ENCODE measurements around the gene BRAF.
"Not testable (repeated sequence)": the region's sequence is repeated elsewhere in the genome, so short reads cannot be mapped to it uniquely, and the experiment has no call there.

Gene BRAF

DNA sequence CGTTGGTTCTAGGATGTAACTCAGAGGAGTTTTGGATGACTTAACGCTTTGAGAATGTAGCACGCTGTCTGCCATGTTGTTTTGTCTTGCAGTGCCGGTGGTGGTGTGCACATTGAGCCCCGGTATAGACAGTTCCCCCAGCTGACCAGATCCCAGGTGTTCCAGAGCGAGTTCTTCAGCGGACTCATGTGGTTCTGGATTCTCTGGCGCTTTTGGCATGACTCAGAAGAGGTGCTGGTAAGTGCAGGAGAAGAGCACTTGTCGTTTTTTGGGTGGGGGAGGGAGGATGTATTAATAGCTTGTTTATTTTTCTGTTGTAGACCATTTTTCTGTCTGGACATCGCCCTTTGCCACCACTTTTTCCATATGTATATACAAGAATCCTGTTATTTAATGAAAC is 222.0 kb downstream of the BRAF start:
- DNase-seq, result no peak

DNA sequence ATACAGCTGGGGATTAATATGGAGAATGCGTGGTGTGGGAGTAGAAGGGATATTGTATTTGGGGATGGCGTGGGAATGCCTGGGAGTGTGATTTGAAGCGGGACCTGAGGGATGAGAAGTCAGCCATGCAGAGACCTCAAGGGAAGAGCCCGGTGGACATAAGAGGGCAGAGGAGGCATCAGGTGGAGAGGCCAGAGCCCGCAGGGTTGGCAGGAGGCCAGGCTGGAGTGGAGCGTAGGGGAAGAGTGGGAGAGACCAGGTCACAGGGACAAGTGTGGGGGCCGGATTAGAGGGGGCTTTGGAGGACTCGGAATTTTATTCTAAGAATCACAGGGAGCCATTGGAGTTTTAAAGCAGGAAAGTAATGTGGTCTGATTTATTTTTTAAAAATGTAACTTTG is 226.3 kb downstream of the BRAF start:
- no peak for DNase-seq

DNA sequence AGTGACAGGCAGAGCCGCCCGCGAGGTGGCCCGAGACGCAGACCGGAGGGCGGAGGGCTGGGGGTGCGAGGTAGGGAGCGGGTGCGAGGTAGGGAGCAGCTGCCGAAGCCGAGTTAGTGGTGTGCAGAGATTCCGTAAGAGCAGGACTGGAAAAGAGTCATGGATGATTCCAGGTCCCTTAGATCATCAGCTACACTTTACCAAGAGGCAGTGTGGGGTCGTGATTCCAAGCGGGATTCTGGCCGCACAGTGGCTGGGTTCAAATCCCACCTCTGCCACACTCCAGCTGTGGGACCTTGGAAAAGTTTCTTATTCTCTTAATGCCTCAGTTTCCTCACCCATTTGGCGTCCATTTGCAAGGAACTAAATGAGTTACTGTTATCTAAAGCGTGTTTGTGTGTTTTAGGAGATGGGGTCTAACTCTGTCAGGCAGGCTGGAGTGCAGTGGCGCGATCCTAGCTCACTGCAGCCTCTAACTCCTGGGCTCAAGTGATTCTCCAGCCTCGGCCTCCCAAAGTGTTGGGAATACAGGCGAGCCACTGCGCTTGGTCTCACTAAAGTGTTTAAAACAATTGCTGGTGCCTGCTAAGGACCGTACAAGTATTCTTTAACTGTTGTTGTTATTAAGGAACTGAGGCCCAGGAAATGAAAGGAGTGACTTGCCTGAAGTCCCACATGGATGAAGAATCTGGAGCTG is 227.1 kb downstream of the BRAF start:
- DNase-seq, result no peak

GRCh38 chr7:140696680-140697446 is 227.9 kb downstream of the BRAF start, which contains the start of gene NDUFB2:
Gene NDUFB2 (plus strand): TSS chr7:140696708. CDS start chr7:140696745, 37 bp downstream.
- DNase-seq, result peak; percentile 70

- DNase-seq, result peak; percentile 93
Measured at GRCh38 chr7:140696024-140696679, 228.6 kb downstream of the BRAF start.

DNA sequence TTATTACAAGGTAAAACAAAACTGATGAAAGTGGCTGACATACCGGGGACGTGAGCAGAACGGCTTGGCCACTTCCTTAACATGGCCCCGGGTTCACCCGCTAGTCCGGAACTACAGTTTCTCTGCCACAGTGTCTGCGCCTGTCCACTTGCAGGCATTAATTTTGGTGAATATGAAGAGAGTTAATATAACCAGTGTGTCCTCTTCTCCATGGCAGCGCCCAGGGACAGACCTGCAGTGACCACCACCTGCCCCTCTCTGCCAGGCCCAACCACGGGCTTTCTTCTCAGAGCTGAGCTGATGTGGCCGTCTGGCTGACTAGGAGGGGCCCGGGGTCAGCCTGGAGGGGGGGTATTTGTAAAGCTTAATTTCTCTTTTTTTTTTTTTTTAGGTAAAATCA is 229.3 kb downstream of the BRAF start:
- DNase-seq, result no peak

- DNase-seq, result no peak
Measured at GRCh38 chr7:140694592-140694991, 230.1 kb downstream of the BRAF start.

DNA sequence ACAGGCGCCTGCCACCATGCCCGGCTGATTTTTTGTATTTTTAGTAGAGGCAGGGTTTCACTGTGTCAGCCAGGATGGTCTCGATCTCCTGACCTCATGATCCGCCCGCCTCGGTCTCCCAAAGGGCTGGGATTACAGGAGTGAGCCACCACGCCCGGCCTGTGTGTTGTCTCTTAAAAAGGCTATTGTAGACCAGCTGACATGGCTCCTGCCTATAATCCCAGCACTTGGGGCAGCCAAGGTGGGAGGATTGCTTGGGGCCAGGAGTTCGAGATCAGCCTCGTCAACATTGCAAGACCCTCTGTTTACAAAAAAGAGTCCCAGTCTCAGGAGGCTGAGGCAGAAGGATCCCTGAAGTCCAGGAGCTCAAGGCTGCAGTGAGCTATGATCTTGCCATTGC is 230.9 kb downstream of the BRAF start:
- not testable (repeated sequence) for DNase-seq

DNA sequence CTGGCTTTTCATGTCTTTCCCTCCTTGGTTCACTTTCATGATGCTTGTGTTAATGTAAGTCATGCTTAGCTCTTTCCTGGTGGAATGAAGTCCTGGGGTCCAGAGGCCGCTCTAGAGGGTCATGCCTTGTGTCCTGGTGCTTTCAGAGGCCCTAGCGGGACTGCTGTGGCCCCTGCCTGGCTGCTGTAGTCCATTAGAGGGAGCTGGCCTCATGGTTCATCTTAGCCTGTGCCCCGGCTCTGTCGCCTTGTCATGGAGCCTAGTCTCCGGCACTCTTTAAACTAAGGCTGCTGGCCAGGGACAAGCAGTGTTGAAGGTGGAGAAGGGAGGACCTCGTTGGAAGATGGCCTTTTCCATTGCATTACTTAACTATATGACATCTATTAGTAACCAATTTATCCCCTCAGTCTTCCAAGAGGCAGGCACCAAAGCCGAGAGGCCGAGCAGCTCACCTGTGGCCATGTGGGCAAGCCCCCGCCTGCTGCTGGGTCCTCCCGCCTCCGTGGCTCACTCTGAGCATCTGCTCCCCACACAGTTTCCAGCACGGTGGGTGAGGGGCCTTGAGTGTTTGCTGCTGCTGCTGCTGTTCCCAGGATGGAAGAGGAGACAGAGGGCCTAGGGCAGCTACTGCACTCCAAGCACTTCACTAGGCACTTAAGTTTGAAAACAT is 233.2 kb downstream of the BRAF start:
- DNase-seq, result no peak

- no peak for DNase-seq
Measured at GRCh38 chr7:140689199-140690152, 235.3 kb downstream of the BRAF start.

DNA sequence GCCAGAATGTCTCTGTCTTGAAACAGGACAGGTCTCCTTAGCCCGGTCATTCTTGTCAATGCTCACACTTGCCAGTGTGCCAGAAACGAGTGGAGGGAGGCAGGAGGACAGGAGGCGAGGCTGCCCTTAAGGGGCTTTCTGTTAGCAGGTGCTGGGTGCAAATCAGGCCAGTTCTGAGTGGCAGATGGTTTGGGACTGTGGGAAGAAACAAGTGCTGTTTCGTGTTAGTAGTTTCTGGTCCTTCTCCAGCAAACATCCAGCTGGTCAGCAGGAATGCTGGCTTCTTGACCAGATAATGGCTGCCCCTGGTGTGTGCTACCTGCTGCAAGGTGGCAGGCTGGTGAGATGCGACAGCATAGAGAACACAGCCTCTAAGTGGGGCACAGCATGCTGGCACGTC is 236.4 kb downstream of the BRAF start:
- DNase-seq, result no peak

- no peak for DNase-seq
Measured at GRCh38 chr7:140686921-140687320, 237.8 kb downstream of the BRAF start.

- DNase-seq, result no peak
Measured at GRCh38 chr7:140685407-140686087, 239.2 kb downstream of the BRAF start.

DNA sequence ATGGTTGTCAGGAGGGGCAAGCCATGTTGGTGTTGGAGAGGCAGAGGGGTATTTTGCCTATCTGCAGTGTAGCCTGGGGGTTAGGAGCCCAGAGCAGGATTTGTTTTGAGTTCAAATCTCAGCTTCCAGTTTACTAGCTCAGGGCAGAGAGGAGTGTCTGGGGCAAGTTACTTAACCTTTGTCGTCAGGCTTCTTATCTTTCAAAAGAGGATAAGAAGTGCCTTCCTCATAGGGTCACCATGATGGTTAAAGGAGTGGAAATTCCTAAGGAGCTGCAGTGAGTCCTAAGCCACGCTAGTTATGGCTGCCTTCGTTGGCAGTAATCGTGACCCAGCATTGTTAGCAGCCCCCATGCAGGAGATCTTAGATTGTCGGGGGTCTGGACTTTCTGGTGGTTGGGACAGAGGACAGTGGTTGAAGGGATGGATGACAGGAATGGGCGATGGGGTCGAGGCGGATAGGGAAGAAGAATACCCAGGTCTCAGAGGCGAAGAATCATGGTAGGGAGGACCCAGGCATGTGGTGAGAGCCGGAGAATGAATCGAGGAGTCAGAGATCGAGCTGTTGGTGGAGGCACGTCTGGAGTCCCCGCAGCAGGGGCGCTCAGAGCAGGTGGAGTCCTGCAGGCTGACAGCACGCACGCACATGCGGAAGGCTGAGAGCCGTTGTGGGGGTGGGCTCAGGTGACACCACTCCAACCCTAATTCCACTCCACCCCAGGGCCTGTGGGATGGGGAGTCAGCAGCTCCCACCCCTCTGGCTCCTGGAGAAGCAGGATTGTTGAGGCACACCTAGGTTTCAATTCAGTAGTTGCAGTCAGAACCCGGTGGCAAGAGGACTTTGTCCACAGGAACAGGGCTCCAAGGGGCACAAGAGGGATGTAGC is 240.4 kb downstream of the BRAF start:
- DNase-seq, result no peak

DNA sequence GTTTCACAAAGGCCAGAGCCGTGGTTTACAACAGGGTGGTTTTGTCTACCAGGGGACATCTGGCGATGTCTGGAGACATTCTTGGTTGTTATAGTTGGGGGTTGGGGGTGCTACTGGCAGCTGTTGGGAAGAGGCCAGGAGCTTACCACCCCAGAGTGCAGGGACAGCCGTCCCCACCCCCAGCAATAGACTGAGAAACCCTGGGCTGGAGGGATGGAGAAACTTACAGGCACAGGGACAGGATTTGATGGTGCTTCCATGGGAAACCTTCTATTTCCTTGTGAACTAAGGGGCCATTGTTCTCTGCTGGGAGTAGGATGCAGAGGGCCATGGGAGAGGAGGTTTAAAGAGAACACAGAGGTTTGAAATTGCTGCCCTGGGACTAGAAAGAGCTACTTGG is 241.1 kb downstream of the BRAF start:
- DNase-seq, result no peak

DNA sequence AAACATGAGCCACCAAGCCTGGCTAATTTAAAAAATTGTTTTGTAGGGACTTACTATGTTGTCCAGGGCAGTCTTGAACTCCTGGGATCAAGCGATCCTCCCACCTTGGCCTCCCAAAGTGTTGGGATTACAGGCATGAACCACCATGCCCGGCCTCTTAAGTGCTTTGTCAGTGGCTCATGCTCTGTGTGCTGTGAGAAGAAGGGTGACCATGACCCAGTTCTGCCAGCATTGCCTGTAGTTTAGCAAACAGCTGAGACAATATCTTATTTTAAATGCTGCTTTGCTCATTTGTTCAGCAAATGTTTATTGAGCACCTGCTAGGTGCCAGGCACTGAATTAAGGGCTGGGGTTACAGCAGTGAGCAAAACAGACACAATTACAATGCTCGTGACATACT is 243.0 kb downstream of the BRAF start:
- DNase-seq, result no peak

DNA sequence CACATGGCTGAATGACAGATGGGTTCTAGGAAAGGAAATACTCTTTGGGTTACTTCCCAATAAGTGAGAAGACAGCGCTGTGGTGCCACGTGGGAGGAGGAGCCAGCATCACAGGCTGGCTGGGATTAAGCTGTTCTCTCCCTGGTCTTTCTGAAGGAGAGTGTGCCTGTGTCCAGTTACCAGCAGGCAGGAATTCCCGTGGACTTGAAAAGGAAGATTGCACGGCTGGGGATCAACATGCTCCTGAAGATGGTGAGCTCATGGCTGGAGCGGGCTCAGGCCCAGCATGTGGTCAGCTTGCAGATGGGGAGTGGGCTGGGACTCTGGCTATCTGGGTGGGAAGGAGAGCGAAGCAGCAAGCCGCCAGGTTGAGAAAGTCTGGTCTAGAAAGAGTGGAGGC is 243.8 kb downstream of the BRAF start:
- DNase-seq, result no peak

DNA sequence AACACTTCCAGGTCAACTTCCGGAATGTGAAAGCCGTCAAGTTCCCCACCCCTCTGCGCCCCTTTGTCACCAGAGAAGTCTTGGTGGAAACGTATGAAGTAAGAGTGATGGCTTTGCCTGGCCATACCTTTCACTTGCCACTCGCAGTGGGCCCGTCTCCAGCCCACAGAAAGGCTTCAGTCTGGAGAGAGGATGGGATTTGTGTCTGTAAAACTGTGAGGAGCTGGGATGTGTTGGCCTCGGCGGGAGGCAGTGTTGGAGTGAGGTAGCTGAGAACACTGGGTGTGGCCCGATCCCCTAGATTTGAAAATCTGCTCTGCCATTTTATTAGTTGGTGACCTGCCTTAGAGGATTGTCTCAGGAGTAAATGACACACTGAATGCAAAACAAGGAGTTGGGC is 245.5 kb downstream of the BRAF start:
- DNase-seq, result no peak

DNA sequence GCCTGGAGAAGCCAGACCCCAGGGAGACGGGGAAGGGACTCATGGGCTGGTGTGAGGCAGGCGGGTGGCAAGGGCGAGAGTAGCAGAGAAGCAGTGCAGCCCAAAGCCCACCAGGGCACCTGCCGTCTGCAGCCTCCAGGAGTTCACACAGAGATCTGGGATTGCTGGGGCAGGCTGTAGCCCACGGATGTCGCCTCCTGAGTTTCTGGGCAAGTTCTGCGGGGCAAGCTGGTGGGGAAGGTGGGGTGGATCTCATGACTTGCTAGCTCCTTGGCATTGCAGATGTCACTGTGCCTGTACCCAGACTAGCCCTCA is 246.0 kb downstream of the BRAF start:
- DNase-seq, result no peak

DNA sequence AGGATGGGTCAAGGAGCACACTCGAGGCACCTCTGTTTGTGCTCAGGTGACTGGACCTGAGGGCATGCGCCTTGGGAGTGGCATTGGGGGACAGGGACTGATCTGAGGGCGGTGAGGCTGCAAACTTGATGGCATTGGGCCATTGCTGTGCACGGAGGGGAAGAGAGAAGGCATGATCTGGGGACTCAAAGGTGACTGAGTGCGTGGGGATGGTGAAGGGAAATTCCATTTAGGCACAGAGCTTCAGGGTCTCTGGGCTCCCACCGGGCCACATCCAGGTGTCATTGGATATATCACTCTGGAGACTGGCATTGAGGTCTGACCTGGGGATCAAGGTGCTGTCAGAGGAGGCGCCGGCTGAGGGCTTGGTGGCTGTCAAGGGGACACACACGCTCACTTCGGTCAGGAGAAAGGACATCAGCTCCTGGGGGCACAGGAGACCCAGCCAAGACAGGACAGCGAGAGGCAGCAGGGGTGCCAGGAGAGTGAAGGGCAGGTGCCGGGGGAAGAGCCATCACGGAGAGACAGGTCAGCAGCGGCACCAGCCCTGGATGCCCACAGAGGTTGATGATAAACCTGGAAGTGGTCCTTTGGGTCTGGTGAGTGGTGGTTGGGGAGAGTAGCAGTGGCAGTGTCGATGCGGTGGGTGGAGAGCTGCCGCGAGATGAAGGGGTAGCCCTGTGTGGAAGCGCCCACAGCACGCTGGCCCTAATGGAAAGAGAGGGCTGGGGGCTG is 246.5 kb downstream of the BRAF start:
- DNase-seq, result no peak
